OCI-LY7 (cell line): Measurements from ENCODE around the gene RAB3C. TPM values are rescaled to one million over a fixed set of nuclear protein-coding genes. Genes with fewer than 3 reads are reported as not detected.

Experiments
- BruUV-seq: library from RNA; stranded (reverse); fragments of 400-500 nt; replicated peaks from 2 replicates; lab custom pipeline; 2021; lab: Mats Ljungman, UMichigan
- CTCF ChIA-PET: fragments of 300-600 bp; sonication (Branson Sonifier 250); formaldehyde crosslinking; loops from one replicate; lab custom pipeline; 2022; ENCODE audit warnings: antibody characterized with exemption; ENCODE audit not compliant: unreplicated experiment; lab: Charles Lee
- POLR2A ChIA-PET: fragments of 300-600 bp; sonication (Branson Sonifier 250); formaldehyde crosslinking; loops from one replicate; lab custom pipeline; 2022; ENCODE audit warnings: antibody characterized with exemption; lab: Charles Lee
- DNase-seq: peaks from one replicate; pipeline ENCODE4 v3.0.0-alpha.2; 2015; ENCODE audit warnings: low spot score
- H2AFZ ChIP-seq: fragments of 200-600 bp; sonication (generic), shearing (Covaris generic); 2 replicates; pipeline ENCODE4 v1.6.1; 2014; ENCODE audit warnings: mild to moderate bottlenecking, antibody characterized with exemption, low read length, moderate library complexity
- H3K27ac ChIP-seq: fragments of 200-600 bp; sonication (generic); 2 replicates; pipeline ENCODE4 v1.5.1; 2014; ENCODE audit warnings: mixed run types, low read depth, mild to moderate bottlenecking, moderate library complexity, low read length, inconsistent platforms; ENCODE audit not compliant: poor library complexity, severe bottlenecking
- H3K36me3 ChIP-seq: fragments of 200-600 bp; sonication (generic); 2 replicates; pipeline ENCODE4 v1.6.1; 2014; ENCODE audit warnings: mild to moderate bottlenecking, antibody characterized with exemption, low read length, moderate library complexity, mixed read lengths; ENCODE audit not compliant: insufficient read depth
- H3K4me1 ChIP-seq: fragments of 200-600 bp; sonication (generic); 2 replicates; pipeline ENCODE4 v1.5.1; 2014; ENCODE audit warnings: mild to moderate bottlenecking, low read length; ENCODE audit not compliant: insufficient read depth, poor library complexity, severe bottlenecking
- H3K4me2 ChIP-seq: fragments of 200-600 bp; sonication (generic); 2 replicates; pipeline ENCODE4 v1.6.1; 2014; ENCODE audit warnings: mild to moderate bottlenecking, low read length
- H3K4me3 ChIP-seq: fragments of 200-600 bp; sonication (generic); 2 replicates; pipeline ENCODE4 v1.5.1; 2014; ENCODE audit warnings: mild to moderate bottlenecking, low read depth, low read length; ENCODE audit not compliant: poor library complexity, severe bottlenecking
- H3K79me2 ChIP-seq: fragments of 200-600 bp; sonication (generic); 2 replicates; pipeline ENCODE4 v1.6.1; 2016; ENCODE audit warnings: low read depth, mild to moderate bottlenecking, low read length, moderate library complexity, mixed read lengths; ENCODE audit not compliant: insufficient read depth
- H3K9me2 ChIP-seq: fragments of 200-600 bp; sonication (generic); 2 replicates; pipeline ENCODE4 v1.6.1; 2016; ENCODE audit warnings: mild to moderate bottlenecking, low read length, mixed read lengths; ENCODE audit not compliant: insufficient read depth
- H3K9me3 ChIP-seq: fragments of 200-600 bp; sonication (generic); 2 replicates; pipeline ENCODE4 v1.6.1; 2014; ENCODE audit warnings: mild to moderate bottlenecking, mixed run types, low read length, mixed read lengths
- H4K20me1 ChIP-seq: fragments of 200-600 bp; sonication (generic); 2 replicates; pipeline ENCODE4 v1.6.1; 2014; ENCODE audit warnings: mild to moderate bottlenecking, antibody characterized with exemption, low read length, moderate library complexity, mixed read lengths; ENCODE audit not compliant: insufficient read depth
- CTCF ChIP-seq: fragments of 200-600 bp; sonication (generic); conservative IDR thresholded peaks from 2 replicates; pipeline ENCODE4 v1.5.1; 2014; ENCODE audit warnings: mild to moderate bottlenecking, antibody characterized with exemption, low read length, moderate library complexity, mixed read lengths
- EZH2phosphoT487 ChIP-seq: fragments of 200-600 bp; sonication (generic); IDR thresholded peaks from 2 replicates; pipeline ENCODE4 v1.6.1; 2018; ENCODE audit warnings: low read depth, borderline replicate concordance, mild to moderate bottlenecking, mixed run types, antibody characterized with exemption, low read length, moderate library complexity, mixed read lengths
- intact Hi-C: fragments of 100-400 bp; cut with micrococcal nuclease; formaldehyde crosslinking; loops from one replicate; pipeline ENCODE4 v1.10.0; 2022; ENCODE audit not compliant: unreplicated experiment
- total RNA-seq, 2 experiments: library from RNA; depleted of rRNA in 1 of 2; stranded (reverse); fragments of >200 nt in 1 of 2; shearing (Covaris generic) in 1 of 2; gene quantifications; 2 replicates each; pipeline ENCODE4 v1.2.3, GENCODE V29; 2014 to 2022

RAB3C gene
- total RNA-seq, 2 experiments from 2014 or later: not detected

GRCh38 chr5:58904737-58905136 lies 321.9 kb downstream of the RAB3C start:
- no peak for DNase-seq
- Histone ChIP-seq H3K27ac (no peak overlapping the region), H3K4me1 (no peaks in the 10 kb centered on the region), H3K4me2 (no peak overlapping the region), H2AFZ (no peak overlapping the region), H3K36me3 (no peaks in the 10 kb centered on the region), H3K9me3 (no peaks in the 10 kb centered on the region), H4K20me1 (no peaks in the 10 kb centered on the region), H3K4me3 (no peak overlapping the region), H3K79me2 (no peaks in the 10 kb centered on the region), H3K9me2 (no peaks in the 10 kb centered on the region)
- intact Hi-C loops: no loop called here
- TF ChIP-seq CTCF (no peak), EZH2phosphoT487 (no peak)
- BruUV-seq: no TSS peak
- POLR2A ChIA-PET: no interaction called here
- CTCF ChIA-PET: no interaction called here

GRCh38 chr5:58905944-58906343 lies 323.1 kb downstream of the RAB3C start:
- H4K20me1 ChIP-seq: no peaks in the 10 kb centered on the region
- DNase-seq: no peak
- no peak overlapping the region for H2AFZ ChIP-seq
- H3K4me3 ChIP-seq: no peak overlapping the region
- H3K9me3 ChIP-seq: no peaks in the 10 kb centered on the region
- intact Hi-C loops: no loop called here
- TF ChIP-seq CTCF (no peak), EZH2phosphoT487 (no peak)
- H3K27ac ChIP-seq: no peak overlapping the region
- H3K9me2 ChIP-seq: no peaks in the 10 kb centered on the region
- ChIA-PET CTCF (no interaction called here), POLR2A (interaction anchor here (0.6 kb wide), 1 partner anchor 557 kb away, joined by 6 read pairs; no protein-coding TSS in a partner anchor)
- no peak overlapping the region for H3K4me2 ChIP-seq
- no peaks in the 10 kb centered on the region for H3K36me3 ChIP-seq
- BruUV-seq: no TSS peak
- no peaks in the 10 kb centered on the region for H3K4me1 ChIP-seq
- H3K79me2 ChIP-seq: no peaks in the 10 kb centered on the region

Other genes starting within 250 kb of the RAB3C start
- gene PLK2, start 123.0 kb upstream of the RAB3C start, total RNA-seq (2014; rRNA removed; shearing (Covaris generic)): 0.19 TPM in 1 of 2 replicates, not detected in the other
- 0.59 TPM in 1 of 2 replicates, not detected in the other for gene PLK2, start 123.0 kb upstream of the RAB3C start, total RNA-seq (2022)
- gene GAPT, start 91.6 kb upstream of the RAB3C start, total RNA-seq (2014; rRNA removed; shearing (Covaris generic)): 15.1 and 16.6 TPM in 2 replicates
- gene GAPT, start 91.6 kb upstream of the RAB3C start, total RNA-seq (2022): 9.0 and 11.2 TPM in 2 replicates